OCI-LY7 (cell line): ENCODE data around the gene NFKB2. TPM values are rescaled to one million over a fixed set of nuclear protein-coding genes. Genes with fewer than 3 reads are reported as not detected.

ENCODE experiments used
- BruUV-seq: library from RNA; stranded (reverse); fragments of 400-500 nt; replicated peaks from 2 replicates; lab custom pipeline; 2021; lab: Mats Ljungman, UMichigan
- CTCF ChIA-PET: fragments of 300-600 bp; sonication (Branson Sonifier 250); formaldehyde crosslinking; loops from one replicate; lab custom pipeline; 2022; ENCODE audit warnings: antibody characterized with exemption; ENCODE audit not compliant: unreplicated experiment; lab: Charles Lee
- POLR2A ChIA-PET: fragments of 300-600 bp; sonication (Branson Sonifier 250); formaldehyde crosslinking; loops from one replicate; lab custom pipeline; 2022; ENCODE audit warnings: antibody characterized with exemption; lab: Charles Lee
- DNase-seq: peaks from one replicate; pipeline ENCODE4 v3.0.0-alpha.2; 2015; ENCODE audit warnings: low spot score
- H2AFZ ChIP-seq: fragments of 200-600 bp; sonication (generic), shearing (Covaris generic); 2 replicates; pipeline ENCODE4 v1.6.1; 2014; ENCODE audit warnings: mild to moderate bottlenecking, antibody characterized with exemption, low read length, moderate library complexity
- H3K27ac ChIP-seq: fragments of 200-600 bp; sonication (generic); 2 replicates; pipeline ENCODE4 v1.5.1; 2014; ENCODE audit warnings: mixed run types, low read depth, mild to moderate bottlenecking, moderate library complexity, low read length, inconsistent platforms; ENCODE audit not compliant: poor library complexity, severe bottlenecking
- H3K36me3 ChIP-seq: fragments of 200-600 bp; sonication (generic); 2 replicates; pipeline ENCODE4 v1.6.1; 2014; ENCODE audit warnings: mild to moderate bottlenecking, antibody characterized with exemption, low read length, moderate library complexity, mixed read lengths; ENCODE audit not compliant: insufficient read depth
- H3K4me1 ChIP-seq: fragments of 200-600 bp; sonication (generic); 2 replicates; pipeline ENCODE4 v1.5.1; 2014; ENCODE audit warnings: mild to moderate bottlenecking, low read length; ENCODE audit not compliant: insufficient read depth, poor library complexity, severe bottlenecking
- H3K4me2 ChIP-seq: fragments of 200-600 bp; sonication (generic); 2 replicates; pipeline ENCODE4 v1.6.1; 2014; ENCODE audit warnings: mild to moderate bottlenecking, low read length
- H3K4me3 ChIP-seq: fragments of 200-600 bp; sonication (generic); 2 replicates; pipeline ENCODE4 v1.5.1; 2014; ENCODE audit warnings: mild to moderate bottlenecking, low read depth, low read length; ENCODE audit not compliant: poor library complexity, severe bottlenecking
- H3K79me2 ChIP-seq: fragments of 200-600 bp; sonication (generic); 2 replicates; pipeline ENCODE4 v1.6.1; 2016; ENCODE audit warnings: low read depth, mild to moderate bottlenecking, low read length, moderate library complexity, mixed read lengths; ENCODE audit not compliant: insufficient read depth
- H3K9me2 ChIP-seq: fragments of 200-600 bp; sonication (generic); 2 replicates; pipeline ENCODE4 v1.6.1; 2016; ENCODE audit warnings: mild to moderate bottlenecking, low read length, mixed read lengths; ENCODE audit not compliant: insufficient read depth
- H3K9me3 ChIP-seq: fragments of 200-600 bp; sonication (generic); 2 replicates; pipeline ENCODE4 v1.6.1; 2014; ENCODE audit warnings: mild to moderate bottlenecking, mixed run types, low read length, mixed read lengths
- H4K20me1 ChIP-seq: fragments of 200-600 bp; sonication (generic); 2 replicates; pipeline ENCODE4 v1.6.1; 2014; ENCODE audit warnings: mild to moderate bottlenecking, antibody characterized with exemption, low read length, moderate library complexity, mixed read lengths; ENCODE audit not compliant: insufficient read depth
- EZH2phosphoT487 ChIP-seq: fragments of 200-600 bp; sonication (generic); IDR thresholded peaks from 2 replicates; pipeline ENCODE4 v1.6.1; 2018; ENCODE audit warnings: low read depth, borderline replicate concordance, mild to moderate bottlenecking, mixed run types, antibody characterized with exemption, low read length, moderate library complexity, mixed read lengths
- intact Hi-C: fragments of 100-400 bp; cut with micrococcal nuclease; formaldehyde crosslinking; loops from one replicate; pipeline ENCODE4 v1.10.0; 2022; ENCODE audit not compliant: unreplicated experiment
- total RNA-seq, 2 experiments: library from RNA; depleted of rRNA in 1 of 2; stranded (reverse); fragments of >200 nt in 1 of 2; shearing (Covaris generic) in 1 of 2; gene quantifications; 2 replicates each; pipeline ENCODE4 v1.2.3, GENCODE V29; 2014 to 2022
- TF ChIP-seq, protein P1 (sequence below): fragments of 200-600 bp; sonication (generic); conservative IDR thresholded peaks from 2 replicates; pipeline ENCODE4 v1.5.1; 2014; ENCODE audit warnings: mild to moderate bottlenecking, antibody characterized with exemption, low read length, moderate library complexity, mixed read lengths

The NFKB2 gene
- total RNA-seq, 2 experiments from 2014 or later, result 47.1 to 67.3 TPM

DNA sequence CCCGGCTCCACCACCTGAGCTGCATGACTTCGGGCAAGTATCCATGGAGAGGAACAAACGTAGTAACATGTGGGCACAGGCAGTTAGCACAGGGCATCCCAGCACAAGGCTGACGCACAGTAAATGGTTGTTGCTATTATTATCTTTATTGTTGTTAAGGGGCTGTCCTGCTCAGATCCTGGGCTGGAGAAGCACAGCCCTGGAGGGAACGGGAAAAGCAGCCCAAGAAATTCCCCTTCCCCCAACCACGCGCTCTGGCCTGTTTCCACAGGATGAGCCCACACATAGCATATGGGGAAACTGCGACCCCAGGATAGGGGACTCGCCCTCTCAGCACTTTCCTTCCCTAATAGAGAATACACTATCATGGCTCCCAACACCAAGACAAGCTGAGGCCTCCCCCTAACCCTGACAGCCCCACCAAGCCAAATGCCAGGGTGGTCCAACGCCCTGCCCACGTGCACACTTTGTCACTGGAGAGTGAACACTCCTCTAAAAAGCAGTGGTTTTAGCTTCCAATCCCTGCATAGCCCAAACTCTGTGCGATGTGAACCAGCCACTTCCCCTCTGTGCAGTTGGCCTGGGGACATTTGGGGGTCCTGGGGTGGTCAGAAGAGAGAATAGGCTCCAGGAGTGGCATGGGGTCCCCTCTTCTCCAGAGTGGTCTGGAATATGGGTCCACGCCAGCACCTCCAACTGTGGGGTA lies 12.1 kb downstream of the NFKB2 start:
- Histone ChIP-seq H3K36me3 (no peaks in the 10 kb centered on the region; the same call in 1 of the 2 replicates), H3K9me2 (no peaks in the 10 kb centered on the region), H2AFZ (no peak overlapping the region), H3K4me2 (no peak overlapping the region), H3K4me3 (no peak overlapping the region), H3K27ac (no peak overlapping the region), H3K79me2 (no peaks in the 10 kb centered on the region), H3K4me1 (peaks cover 3% of the 10 kb centered on the region), H3K9me3 (no peaks in the 10 kb centered on the region), H4K20me1 (peaks cover 5% of the 10 kb centered on the region; the same call in 1 of the 2 replicates)
- intact Hi-C loops, result no loop called here
- no peak for DNase-seq
- CTCF ChIA-PET, result interaction anchor here (0.6 kb wide), 1 partner anchor 12 kb away, joined by 3 read pairs; the partner anchor contains the start of gene NFKB2
- POLR2A ChIA-PET, result interaction anchor here (1.0 kb wide), 1 partner anchor 13 kb away, joined by 3 read pairs; the partner anchor contains the start of gene FBXL15
- BruUV-seq, result no TSS peak
- TF ChIP-seq, protein P1, sequence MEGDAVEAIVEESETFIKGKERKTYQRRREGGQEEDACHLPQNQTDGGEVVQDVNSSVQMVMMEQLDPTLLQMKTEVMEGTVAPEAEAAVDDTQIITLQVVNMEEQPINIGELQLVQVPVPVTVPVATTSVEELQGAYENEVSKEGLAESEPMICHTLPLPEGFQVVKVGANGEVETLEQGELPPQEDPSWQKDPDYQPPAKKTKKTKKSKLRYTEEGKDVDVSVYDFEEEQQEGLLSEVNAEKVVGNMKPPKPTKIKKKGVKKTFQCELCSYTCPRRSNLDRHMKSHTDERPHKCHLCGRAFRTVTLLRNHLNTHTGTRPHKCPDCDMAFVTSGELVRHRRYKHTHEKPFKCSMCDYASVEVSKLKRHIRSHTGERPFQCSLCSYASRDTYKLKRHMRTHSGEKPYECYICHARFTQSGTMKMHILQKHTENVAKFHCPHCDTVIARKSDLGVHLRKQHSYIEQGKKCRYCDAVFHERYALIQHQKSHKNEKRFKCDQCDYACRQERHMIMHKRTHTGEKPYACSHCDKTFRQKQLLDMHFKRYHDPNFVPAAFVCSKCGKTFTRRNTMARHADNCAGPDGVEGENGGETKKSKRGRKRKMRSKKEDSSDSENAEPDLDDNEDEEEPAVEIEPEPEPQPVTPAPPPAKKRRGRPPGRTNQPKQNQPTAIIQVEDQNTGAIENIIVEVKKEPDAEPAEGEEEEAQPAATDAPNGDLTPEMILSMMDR, result no peak
- no peak for TF ChIP-seq EZH2phosphoT487

DNA sequence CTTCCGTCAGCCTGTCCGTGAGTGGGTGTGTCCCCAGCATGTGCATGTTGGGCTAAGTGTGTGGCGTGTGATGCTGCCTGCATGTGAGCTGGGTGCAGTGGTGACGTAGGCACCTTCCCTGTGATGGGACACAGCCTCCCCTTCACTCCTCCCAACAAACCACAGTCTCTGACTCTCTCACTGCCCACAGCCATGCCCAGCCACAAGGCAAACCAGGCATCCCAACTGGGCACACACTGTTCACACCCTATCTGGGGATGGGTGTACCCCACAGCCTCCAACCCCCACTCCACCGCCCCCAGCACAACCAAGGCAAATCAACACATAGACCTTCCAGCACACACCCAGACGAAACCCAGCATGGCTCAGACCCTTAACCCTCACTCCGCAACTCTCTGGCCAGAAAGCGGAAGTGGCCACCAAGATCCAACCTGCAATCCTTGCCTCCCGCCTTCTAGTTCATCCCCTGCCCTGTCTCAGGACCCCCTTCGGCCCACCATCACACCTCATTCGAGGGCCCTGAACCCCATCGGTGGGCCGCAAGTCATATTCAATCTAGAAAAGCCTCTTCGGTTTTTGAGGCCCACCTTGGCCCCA lies 12.7 kb downstream of the NFKB2 start:
- Histone ChIP-seq H3K9me3 (no peaks in the 10 kb centered on the region), H3K27ac (no peak overlapping the region), H3K36me3 (no peaks in the 10 kb centered on the region; the same call in 1 of the 2 replicates), H3K4me1 (peaks cover 10% of the 10 kb centered on the region), H4K20me1 (peaks cover 5% of the 10 kb centered on the region; the same call in 1 of the 2 replicates), H3K4me3 (no peak overlapping the region), H3K4me2 (no peak overlapping the region), H2AFZ (no peak overlapping the region), H3K9me2 (no peaks in the 10 kb centered on the region), H3K79me2 (no peaks in the 10 kb centered on the region)
- CTCF ChIA-PET, result interaction anchor here (0.6 kb wide), 1 partner anchor 13 kb away, joined by 3 read pairs; the partner anchor contains the start of gene NFKB2
- POLR2A ChIA-PET, result no interaction called here
- no peak for TF ChIP-seq EZH2phosphoT487
- TF ChIP-seq, protein P1, result no peak
- no peak for DNase-seq
- BruUV-seq, result no TSS peak
- intact Hi-C loops, result no loop called here
